ENCODE results near the gene CIAO3. TPM values are rescaled to one million over a fixed set of nuclear protein-coding genes. Genes with fewer than 3 reads are reported as not detected.

The CIAO3 gene
- total RNA-seq, 1 donor from 2014 or later: 24.2 TPM

- ATAC-seq (no peak), DNase-seq (no peak)
- H3K4me1 ChIP-seq: peaks cover 29% of the 10 kb centered on the region
- no peaks in the 10 kb centered on the region for H3K36me3 ChIP-seq
- intact Hi-C loops (cut with DNase I): loop anchor here (10.0 kb wide), 1 partner anchor 66 kb away; the partner anchor contains the start of genes CHTF18 and RPUSD1
- H3K4me3 ChIP-seq: no peak overlapping the region
- H3K27ac ChIP-seq: no peak overlapping the region
- no peaks in the 10 kb centered on the region for H3K9me3 ChIP-seq
- TF ChIP-seq CTCF (IDR thresholded peaks at IDR 0.05): no peak
- H3K27me3 ChIP-seq: no peaks in the 10 kb centered on the region
Measured at GRCh38 chr16:718389-718788, 22.4 kb downstream of the CIAO3 start.

- H3K36me3 ChIP-seq: no peaks in the 10 kb centered on the region
- ATAC-seq (no peak), DNase-seq (no peak)
- H3K27me3 ChIP-seq: no peaks in the 10 kb centered on the region
- no peak overlapping the region for H3K4me3 ChIP-seq
- H3K9me3 ChIP-seq: no peaks in the 10 kb centered on the region
- H3K27ac ChIP-seq: no peak overlapping the region
- no peak for TF ChIP-seq CTCF (IDR thresholded peaks at IDR 0.05)
- intact Hi-C loops (cut with DNase I): loop anchor here (10.0 kb wide), 1 partner anchor 67 kb away; the partner anchor contains the start of genes CHTF18 and RPUSD1
- peaks cover 29% of the 10 kb centered on the region for H3K4me1 ChIP-seq
Measured at GRCh38 chr16:717450-718245, 23.1 kb downstream of the CIAO3 start.

GRCh38 chr16:716768-717325 lies 23.9 kb downstream of the CIAO3 start:
- TF ChIP-seq CTCF (IDR thresholded peaks at IDR 0.05): no peak
- DNase-seq: no peak
- no peak overlapping the region for H3K27ac ChIP-seq
- ATAC-seq: no peak
- no peaks in the 10 kb centered on the region for H3K36me3 ChIP-seq
- intact Hi-C loops (cut with DNase I): loop anchor here (10.0 kb wide), 1 partner anchor 68 kb away; the partner anchor contains the start of genes CHTF18 and RPUSD1
- peaks cover 26% of the 10 kb centered on the region for H3K4me1 ChIP-seq
- no peaks in the 10 kb centered on the region for H3K27me3 ChIP-seq
- no peak overlapping the region for H3K4me3 ChIP-seq
- H3K9me3 ChIP-seq: no peaks in the 10 kb centered on the region

GRCh38 chr16:716200-716568 lies 24.6 kb downstream of the CIAO3 start:
- Histone ChIP-seq H3K27ac (no peak overlapping the region), H3K36me3 (no peaks in the 10 kb centered on the region), H3K9me3 (no peaks in the 10 kb centered on the region), H3K4me1 (peaks cover 22% of the 10 kb centered on the region), H3K27me3 (peaks cover 5% of the 10 kb centered on the region), H3K4me3 (peak overlapping the region; percentile 70)
- intact Hi-C loops (cut with DNase I): loop anchor here (10.0 kb wide), 1 partner anchor 69 kb away; the partner anchor contains the start of genes CHTF18 and RPUSD1
- TF ChIP-seq CTCF (IDR thresholded peaks at IDR 0.05): no peak
- ATAC-seq (no peak), DNase-seq (no peak)

- DNase-seq (peak; percentile 75), ATAC-seq (peak; percentile 4)
- peaks cover 10% of the 10 kb centered on the region for H3K27me3 ChIP-seq
- no peak for TF ChIP-seq CTCF (IDR thresholded peaks at IDR 0.05)
- H3K9me3 ChIP-seq: no peaks in the 10 kb centered on the region
- no peaks in the 10 kb centered on the region for H3K36me3 ChIP-seq
- intact Hi-C loops (cut with DNase I): loop anchor here (10.0 kb wide), 1 partner anchor 69 kb away; the partner anchor contains the start of genes CHTF18 and RPUSD1
- peak overlapping the region; percentile 36 for H3K27ac ChIP-seq
- H3K4me1 ChIP-seq: peaks cover 22% of the 10 kb centered on the region
- H3K4me3 ChIP-seq: peak overlapping the region; percentile 70
Measured at GRCh38 chr16:715477-716199, 25.2 kb downstream of the CIAO3 start.
